Bronchial epithelial cell (primary cell): Measurements from ENCODE around the gene STAM. TPM values are rescaled to one million over a fixed set of nuclear protein-coding genes. Genes with fewer than 3 reads are reported as not detected.
A peak's percentile ranks its signal among the peaks of the same experiment; 100 is the strongest.

ENCODE experiments used
- DNase-seq: peaks from one replicate; pipeline ENCODE4 v3.0.0-alpha.2; 2010; ENCODE audit warnings: low read depth
- FAIRE-seq: peaks from 2 replicates; lab custom pipeline; 2011; peaks lifted over from hg19 to GRCh38; lab: Jason Lieb, UNC
- H3K27me3 ChIP-seq: 2 replicates; pipeline ENCODE4 v1.5.1; 2011; ENCODE audit warnings: low read length; ENCODE audit not compliant: control insufficient read depth, insufficient read depth
- H3K36me3 ChIP-seq: 2 replicates; pipeline ENCODE4 v1.5.1; 2011; ENCODE audit warnings: low read length; ENCODE audit not compliant: control insufficient read depth, insufficient read depth
- H3K4me3 ChIP-seq: 2 replicates; pipeline ENCODE4 v1.5.1; 2011; ENCODE audit warnings: mild to moderate bottlenecking, low read depth, low read length, control low read depth
- CTCF ChIP-seq: IDR thresholded peaks from 2 replicates; pipeline ENCODE4 v1.5.1; 2011; ENCODE audit warnings: mild to moderate bottlenecking, moderate library complexity, low read length, control low read depth, inconsistent platforms; ENCODE audit not compliant: insufficient read depth, severe bottlenecking
- total RNA-seq: library from RNA; depleted of rRNA; stranded (reverse); fragments of >200 nt; gene quantifications from 2 replicates; pipeline ENCODE4 v1.2.1, GENCODE V29; 2014

Gene STAM
- total RNA-seq, 1 donor from 2014 or later, result 21.9 TPM

DNA sequence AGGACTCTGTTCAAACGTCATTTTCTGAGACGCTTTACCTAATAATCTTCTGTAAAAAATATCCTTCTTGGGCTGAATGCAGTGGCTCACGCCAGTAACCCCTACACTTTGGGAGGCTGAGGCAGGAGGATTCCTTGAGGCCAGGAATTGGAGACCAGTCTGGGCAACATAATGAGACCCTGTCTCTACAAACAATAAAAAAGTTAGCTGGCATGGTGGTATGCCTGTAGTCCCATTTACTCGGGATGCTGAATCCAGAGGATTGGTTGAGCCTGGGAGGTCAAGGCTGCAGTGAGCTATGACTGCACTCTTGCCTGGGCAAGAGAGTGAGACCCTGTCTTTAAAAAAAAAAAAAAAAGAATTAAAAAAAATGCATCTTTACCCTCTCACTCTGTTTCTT lies 5.1 kb downstream of the STAM start:
- FAIRE-seq (no peak), DNase-seq (no peak)
- TF ChIP-seq CTCF, result no peak
- peaks cover 2% of the 10 kb centered on the region for H3K36me3 ChIP-seq
- H3K4me3 ChIP-seq, result no peak overlapping the region
- no peaks in the 10 kb centered on the region for H3K27me3 ChIP-seq

DNA sequence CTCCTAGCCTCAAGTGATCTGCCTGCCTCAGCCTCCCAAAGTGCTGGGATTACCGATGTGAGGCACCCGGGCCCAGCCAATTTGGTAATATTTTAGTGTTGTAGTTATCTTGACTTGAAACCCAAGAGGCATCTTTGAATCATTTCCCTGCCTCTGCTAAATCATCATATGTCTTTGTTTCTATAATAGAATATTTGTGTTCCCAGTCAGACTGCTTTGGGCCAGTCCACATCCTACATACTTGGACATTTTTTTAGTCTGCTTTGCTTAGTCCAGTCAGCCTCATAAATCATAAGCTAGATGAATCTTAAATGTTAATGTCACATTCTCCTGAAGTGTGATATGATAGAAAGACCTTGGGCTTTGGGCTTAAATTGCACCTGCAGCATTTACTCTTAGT lies 5.9 kb downstream of the STAM start:
- DNase-seq (no peak), FAIRE-seq (no peak)
- Histone ChIP-seq H3K36me3 (peaks cover 2% of the 10 kb centered on the region), H3K4me3 (no peak overlapping the region), H3K27me3 (no peaks in the 10 kb centered on the region)
- no peak for TF ChIP-seq CTCF

- Histone ChIP-seq H3K27me3 (no peaks in the 10 kb centered on the region), H3K36me3 (peaks cover 2% of the 10 kb centered on the region), H3K4me3 (no peak overlapping the region)
- TF ChIP-seq CTCF, result no peak
- DNase-seq (no peak), FAIRE-seq (no peak)
Observed at GRCh38 chr10:17650416-17650815, 6.5 kb downstream of the STAM start.

DNA sequence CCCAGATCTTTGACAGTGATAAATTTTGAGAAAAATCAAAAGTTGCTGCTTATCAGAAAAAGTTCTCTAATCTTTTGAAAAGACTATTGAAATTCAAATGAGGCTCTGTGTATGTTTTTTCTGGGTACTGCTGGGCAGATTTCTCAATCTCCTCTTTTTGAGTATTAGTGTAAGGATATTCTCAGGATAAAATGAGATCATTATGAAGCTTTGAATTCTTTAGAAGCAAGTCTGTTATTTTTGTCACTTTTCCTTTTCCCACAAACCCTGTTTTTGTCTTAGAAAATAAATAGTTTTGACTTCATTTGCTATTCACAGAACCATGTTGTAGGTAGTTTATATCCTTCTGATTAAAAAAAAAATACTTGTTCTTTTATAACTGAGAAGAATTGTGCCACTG lies 7.9 kb downstream of the STAM start:
- DNase-seq (no peak), FAIRE-seq (no peak)
- Histone ChIP-seq H3K27me3 (no peaks in the 10 kb centered on the region), H3K36me3 (peaks cover 2% of the 10 kb centered on the region), H3K4me3 (no peak overlapping the region)
- TF ChIP-seq CTCF, result no peak

- FAIRE-seq (no peak), DNase-seq (peak; percentile 25)
- H3K36me3 ChIP-seq, result peaks cover 2% of the 10 kb centered on the region
- no peak for TF ChIP-seq CTCF
- no peaks in the 10 kb centered on the region for H3K27me3 ChIP-seq
- no peak overlapping the region for H3K4me3 ChIP-seq
Observed at GRCh38 chr10:17652585-17652984, 8.6 kb downstream of the STAM start.

- DNase-seq, result no peak
- no peak for TF ChIP-seq CTCF
- FAIRE-seq, result no peak
- Histone ChIP-seq H3K27me3 (no peaks in the 10 kb centered on the region), H3K36me3 (peaks cover 2% of the 10 kb centered on the region), H3K4me3 (no peak overlapping the region)
Observed at GRCh38 chr10:17655009-17655408, 11.1 kb downstream of the STAM start.
